ENCODE measurements around the gene UBE2F.

UBE2F gene

GRCh38 chr2:238060096-238060541 lies 93.3 kb downstream of the UBE2F start:
- Histone ChIP-seq H3K9me3 (ENCODE audit: control insufficient read depth, low read length) (no peaks in the 10 kb centered on the region), H3K36me3 (ENCODE audit: control insufficient read depth, insufficient read depth, low read length) (no peaks in the 10 kb centered on the region), H3K4me1 (peaks cover 19% of the 10 kb centered on the region), H3K4me3 (ENCODE audit: low read depth, low read length) (peak overlapping the region; percentile 91), H3K27ac (peak overlapping the region; percentile 92), H2AFZ (peak overlapping the region; percentile 99), H3K27me3 (ENCODE audit: control insufficient read depth, insufficient read depth, low read length) (no peaks in the 10 kb centered on the region), H3K79me2 (no peaks in the 10 kb centered on the region), H3K4me2 (ENCODE audit: low read length) (peak overlapping the region; percentile 85), H3K9ac (peak overlapping the region; percentile 73)
- TF ChIP-seq CTCF (IDR thresholded peaks at IDR 0.05) = no peak

GRCh38 chr2:238060542-238061314 lies 93.9 kb downstream of the UBE2F start, which contains the start of gene SCLY:
Gene SCLY, plus strand, starts transcription at chr2:238061001. Its CDS starts 54 bp downstream, at chr2:238061055.
- TF ChIP-seq CTCF (IDR thresholded peaks at IDR 0.05) = no peak
- Histone ChIP-seq H3K79me2 (no peaks in the 10 kb centered on the region), H3K4me2 (ENCODE audit: low read length) (peak within 1 kb of the TSS; percentile 85), H3K36me3 (ENCODE audit: control insufficient read depth, insufficient read depth, low read length) (no peaks in the 10 kb centered on the region), H3K27me3 (ENCODE audit: control insufficient read depth, insufficient read depth, low read length) (no peaks in the 10 kb centered on the region), H3K4me1 (peaks cover 19% of the 10 kb centered on the region), H3K9ac (peak within 1 kb of the TSS; percentile 73), H3K9me3 (ENCODE audit: control insufficient read depth, low read length) (no peaks in the 10 kb centered on the region), H2AFZ (peak within 1 kb of the TSS; percentile 99), H3K27ac (peak within 1 kb of the TSS; percentile 92), H3K4me3 (ENCODE audit: low read depth, low read length) (peak within 1 kb of the TSS; percentile 91)

- no peaks in the 10 kb centered on the region for H3K27me3 ChIP-seq (ENCODE audit: control insufficient read depth, insufficient read depth, low read length)
- H3K4me1 ChIP-seq = peaks cover 19% of the 10 kb centered on the region
- H3K79me2 ChIP-seq = no peaks in the 10 kb centered on the region
- peak overlapping the region; percentile 4 for H3K9ac ChIP-seq
- H3K4me3 ChIP-seq (ENCODE audit: low read depth, low read length) = peak overlapping the region; percentile 91
- peak overlapping the region; percentile 77 for H3K4me2 ChIP-seq (ENCODE audit: low read length)
- H3K27ac ChIP-seq = peak overlapping the region; percentile 92
- H2AFZ ChIP-seq = peak overlapping the region; percentile 82
- H3K9me3 ChIP-seq (ENCODE audit: control insufficient read depth, low read length) = no peaks in the 10 kb centered on the region
- no peaks in the 10 kb centered on the region for H3K36me3 ChIP-seq (ENCODE audit: control insufficient read depth, insufficient read depth, low read length)
- no peak for TF ChIP-seq CTCF (IDR thresholded peaks at IDR 0.05)
Measured at GRCh38 chr2:238061315-238062202, 94.7 kb downstream of the UBE2F start.

GRCh38 chr2:238063414-238064189 lies 96.8 kb downstream of the UBE2F start:
- H3K79me2 ChIP-seq = no peaks in the 10 kb centered on the region
- H3K36me3 ChIP-seq (ENCODE audit: control insufficient read depth, insufficient read depth, low read length) = no peaks in the 10 kb centered on the region
- no peaks in the 10 kb centered on the region for H3K9me3 ChIP-seq (ENCODE audit: control insufficient read depth, low read length)
- peak overlapping the region; percentile 13 for H3K27ac ChIP-seq
- no peak overlapping the region for H2AFZ ChIP-seq
- no peak overlapping the region for H3K9ac ChIP-seq
- no peak for TF ChIP-seq CTCF (IDR thresholded peaks at IDR 0.05)
- H3K4me3 ChIP-seq (ENCODE audit: low read depth, low read length) = no peak overlapping the region
- H3K4me1 ChIP-seq = peaks cover 19% of the 10 kb centered on the region
- no peak overlapping the region for H3K4me2 ChIP-seq (ENCODE audit: low read length)
- no peaks in the 10 kb centered on the region for H3K27me3 ChIP-seq (ENCODE audit: control insufficient read depth, insufficient read depth, low read length)

Data from parathyroid adenoma (tissue), 2 donors.